HG03378 (cell line): ENCODE data around the gene SHROOM3.

Source experiments
- ATAC-seq: cut with Tn5 transposase; IDR thresholded peaks from one replicate; pipeline ENCODE4 v1.9.1; 2021; ENCODE audit warnings: mild to moderate bottlenecking, moderate library complexity; ENCODE audit not compliant: unreplicated experiment

The SHROOM3 gene

DNA sequence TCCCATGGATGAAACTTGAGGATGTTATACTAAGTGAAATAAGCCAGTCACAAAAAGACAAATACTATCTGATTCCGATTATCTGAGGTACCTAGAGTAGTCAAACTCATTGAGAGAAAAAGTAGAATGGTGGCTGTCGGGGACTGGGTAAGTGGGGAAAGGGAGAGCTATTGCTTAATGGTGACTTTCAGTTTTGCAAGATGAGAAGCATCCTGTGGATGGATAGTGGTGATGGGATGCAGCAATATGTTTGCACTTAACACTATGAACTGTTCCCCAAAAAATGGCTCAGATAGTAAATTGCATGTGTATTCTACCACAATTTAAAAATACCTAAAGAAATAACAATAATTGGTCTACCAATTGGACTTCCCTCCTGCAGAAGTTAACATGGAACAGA is 181.5 kb downstream of the SHROOM3 start:
- no peak for ATAC-seq

DNA sequence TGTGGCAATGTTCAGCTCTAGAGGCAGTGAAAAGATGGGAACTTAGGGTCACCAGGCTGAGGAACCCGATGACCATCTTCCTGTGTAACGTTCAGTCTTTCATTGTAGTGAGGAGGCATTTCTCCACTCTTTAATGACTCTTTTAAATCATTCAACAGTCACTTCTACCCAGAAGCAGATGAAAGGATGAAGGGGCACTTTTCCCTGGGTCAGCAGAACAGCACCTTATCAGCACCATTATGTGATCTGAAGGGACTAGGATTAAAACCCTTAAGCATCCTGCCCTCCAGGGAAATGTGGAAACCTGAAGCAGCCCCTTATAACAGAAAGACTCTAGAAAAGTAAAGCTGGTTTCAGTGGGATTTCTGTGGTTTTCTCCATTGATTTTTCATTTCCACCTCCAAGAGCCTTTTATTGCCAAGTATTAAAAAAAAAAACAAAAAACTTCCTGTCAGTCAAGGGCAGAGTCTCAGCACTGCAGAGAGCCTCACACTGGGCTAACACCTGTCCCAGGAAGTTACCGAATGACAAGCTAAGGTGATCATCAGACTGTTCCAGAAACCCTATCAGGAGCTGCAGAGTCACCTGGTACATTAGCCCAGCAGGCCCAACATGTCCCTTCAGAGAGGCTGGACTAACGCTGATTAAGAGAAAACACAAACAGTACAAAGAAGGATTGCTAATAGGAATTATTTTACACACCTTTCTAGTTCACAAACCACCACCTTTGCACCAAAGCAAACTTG is 185.9 kb downstream of the SHROOM3 start:
- ATAC-seq: no peak

- no peak for ATAC-seq
Measured at GRCh38 chr4:76622126-76622525, 187.1 kb downstream of the SHROOM3 start.

GRCh38 chr4:76622717-76623116 is 187.7 kb downstream of the SHROOM3 start:
- no peak for ATAC-seq

DNA sequence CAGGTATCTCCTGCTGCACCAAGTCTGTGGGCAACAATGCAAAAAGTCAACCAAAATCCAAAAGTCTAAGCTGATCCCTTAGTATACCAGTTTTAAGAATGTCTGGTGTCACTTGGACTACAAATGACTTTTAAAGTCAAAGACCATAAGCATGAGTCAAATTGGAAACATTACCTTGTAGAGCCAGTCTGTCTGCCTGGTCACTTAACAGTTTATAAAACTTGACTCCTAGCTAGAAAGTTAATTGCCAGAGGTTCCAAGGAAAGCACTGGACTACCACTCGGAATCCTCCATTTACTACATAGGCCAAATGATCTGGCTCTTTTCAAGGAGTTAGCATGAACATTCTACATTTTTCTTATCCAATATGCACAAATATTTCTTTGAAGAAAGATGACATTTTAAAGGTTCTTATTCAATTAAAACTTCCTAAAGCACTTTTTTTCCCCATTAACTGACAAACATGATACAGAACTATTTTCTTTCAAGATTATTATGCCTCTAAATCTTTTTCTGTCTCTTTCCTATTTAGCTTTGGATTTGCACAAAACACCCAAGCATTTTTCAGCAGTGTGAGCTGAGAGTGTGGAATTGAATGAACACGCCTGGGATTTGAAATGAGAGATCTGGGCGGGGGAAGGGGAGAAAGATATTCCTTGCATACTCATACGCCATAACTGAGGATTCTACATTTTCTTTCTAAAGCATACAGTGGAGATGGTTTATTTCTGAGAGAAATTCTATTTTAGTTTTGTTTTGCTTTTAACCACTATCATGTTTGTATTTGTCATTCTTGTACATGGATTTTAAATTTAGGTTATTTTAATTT is 188.4 kb downstream of the SHROOM3 start:
- no peak for ATAC-seq

DNA sequence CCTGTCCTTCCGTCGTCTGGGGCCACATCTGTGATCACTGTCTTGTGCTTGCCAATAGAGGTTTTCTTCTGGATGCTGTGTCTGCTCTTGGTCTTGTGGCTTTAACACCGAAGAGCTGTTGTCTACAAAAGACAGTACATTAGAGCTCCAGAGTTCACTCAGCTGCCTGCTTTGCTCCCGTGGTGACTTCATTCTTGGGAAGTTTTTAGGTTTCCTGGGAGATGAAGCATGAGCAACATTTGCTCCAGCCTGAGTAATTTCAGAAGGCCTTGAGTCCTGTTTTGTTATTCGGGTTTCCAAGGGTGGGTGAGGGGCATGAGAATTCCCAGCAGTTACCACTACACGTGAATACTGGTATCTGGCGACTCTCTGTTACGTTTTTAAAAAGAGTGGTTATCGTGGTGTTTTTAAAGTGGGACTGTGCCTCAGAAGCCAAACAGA is 189.2 kb downstream of the SHROOM3 start:
- no peak for ATAC-seq

- no peak for ATAC-seq
Measured at GRCh38 chr4:76624931-76625715, 190.1 kb downstream of the SHROOM3 start.

- ATAC-seq: no peak
Measured at GRCh38 chr4:76626686-76627465, 191.8 kb downstream of the SHROOM3 start.

GRCh38 chr4:76628251-76628650 is 193.2 kb downstream of the SHROOM3 start:
- no peak for ATAC-seq

- no peak for ATAC-seq
Measured at GRCh38 chr4:76630741-76631140, 195.7 kb downstream of the SHROOM3 start.

DNA sequence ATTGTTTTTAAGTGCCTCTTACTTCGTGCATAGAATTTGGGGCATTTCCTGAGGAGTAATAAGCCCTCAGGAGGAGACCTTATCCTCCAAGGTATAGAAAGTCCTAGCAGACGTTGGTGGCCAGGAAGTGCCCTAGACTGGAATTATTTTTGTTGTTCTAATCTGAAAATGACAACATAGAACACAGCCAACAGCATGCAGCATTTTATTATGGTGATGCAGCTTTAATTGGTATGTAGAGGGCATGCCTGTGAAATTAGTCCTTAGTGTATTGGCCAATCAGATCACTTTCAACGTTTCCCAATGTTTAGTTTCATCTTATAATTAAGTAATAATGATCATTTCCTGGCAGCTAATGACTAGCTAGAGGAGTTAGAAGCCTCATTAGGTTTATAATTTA is 199.2 kb downstream of the SHROOM3 start:
- no peak for ATAC-seq

DNA sequence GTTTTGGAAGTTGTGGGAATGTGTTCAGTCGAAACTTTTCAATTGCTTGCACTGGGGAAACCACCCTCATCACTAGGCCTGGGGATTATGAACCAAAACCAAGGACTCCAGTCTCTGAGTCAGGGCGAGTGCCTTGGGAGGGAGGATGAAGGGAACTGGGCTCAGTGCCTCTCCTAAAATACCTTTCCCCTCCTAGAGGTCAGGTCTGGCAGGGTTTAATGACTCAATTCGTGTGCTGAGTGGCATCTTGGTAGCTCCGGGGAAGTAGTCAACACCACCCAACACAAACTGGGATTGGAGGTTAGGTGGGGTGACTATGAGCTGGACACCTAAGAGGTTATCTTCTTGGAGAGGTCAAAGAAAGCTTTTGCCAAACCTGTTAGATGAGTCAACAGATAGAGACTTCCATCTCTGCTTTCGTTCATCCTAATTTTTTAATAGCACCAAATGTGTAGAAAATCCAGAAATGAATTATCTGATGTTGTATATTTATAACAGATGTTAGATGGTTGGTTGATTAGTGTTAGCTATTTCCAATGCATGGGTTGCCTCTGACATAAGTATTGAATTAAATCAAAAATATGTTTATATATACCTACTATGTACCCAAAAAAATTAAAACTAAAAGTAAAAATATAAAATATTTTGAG is 202.8 kb downstream of the SHROOM3 start:
- ATAC-seq: no peak

GRCh38 chr4:76639288-76639687 is 204.3 kb downstream of the SHROOM3 start:
- no peak for ATAC-seq

DNA sequence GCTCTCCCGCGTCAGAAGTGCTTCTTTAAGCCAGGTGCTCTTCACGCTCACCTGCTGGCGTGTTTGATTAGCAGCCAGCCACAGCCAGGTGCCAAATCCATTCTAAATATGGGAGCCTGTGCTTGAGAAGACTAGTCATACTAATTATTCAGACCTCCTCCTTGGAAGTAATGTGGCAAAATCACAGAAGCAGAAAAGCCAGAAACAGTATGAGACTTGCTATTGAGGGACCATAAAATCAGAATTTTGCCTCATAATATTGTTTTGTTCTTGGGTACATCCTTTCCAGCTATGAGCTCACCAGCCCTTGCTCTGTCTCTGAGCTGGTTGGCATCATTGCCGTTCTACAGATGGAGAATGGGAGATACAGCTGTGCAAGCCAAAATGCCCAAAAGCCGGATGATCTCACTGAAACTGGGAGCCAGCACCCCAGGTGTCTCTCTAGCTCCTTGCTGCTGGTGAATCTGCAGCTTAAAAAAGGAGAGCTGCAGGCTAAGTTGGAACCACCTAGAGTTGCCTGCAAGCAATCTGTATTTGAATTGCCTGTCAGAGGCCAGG is 205.4 kb downstream of the SHROOM3 start:
- ATAC-seq: no peak

- ATAC-seq: no peak
Measured at GRCh38 chr4:76641351-76641750, 206.3 kb downstream of the SHROOM3 start.

DNA sequence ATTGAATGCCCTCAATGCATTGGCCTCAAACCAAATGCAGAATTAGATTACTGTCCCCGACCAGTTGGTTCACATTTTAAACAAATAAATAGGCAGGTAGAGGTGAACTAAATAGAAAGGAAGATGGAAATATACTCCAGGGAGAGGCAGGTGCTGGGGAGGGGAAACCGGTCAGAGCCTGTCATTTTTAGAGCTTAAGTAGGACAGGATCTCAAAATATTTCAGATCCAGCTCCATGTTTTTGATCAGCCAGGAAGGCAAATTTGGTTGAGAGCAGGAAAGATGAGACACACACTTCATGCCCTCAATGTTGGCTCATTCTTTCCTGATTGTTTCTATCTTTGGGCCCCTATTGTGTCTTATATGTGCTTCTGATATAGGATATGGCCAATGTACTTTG is 206.7 kb downstream of the SHROOM3 start:
- no peak for ATAC-seq

DNA sequence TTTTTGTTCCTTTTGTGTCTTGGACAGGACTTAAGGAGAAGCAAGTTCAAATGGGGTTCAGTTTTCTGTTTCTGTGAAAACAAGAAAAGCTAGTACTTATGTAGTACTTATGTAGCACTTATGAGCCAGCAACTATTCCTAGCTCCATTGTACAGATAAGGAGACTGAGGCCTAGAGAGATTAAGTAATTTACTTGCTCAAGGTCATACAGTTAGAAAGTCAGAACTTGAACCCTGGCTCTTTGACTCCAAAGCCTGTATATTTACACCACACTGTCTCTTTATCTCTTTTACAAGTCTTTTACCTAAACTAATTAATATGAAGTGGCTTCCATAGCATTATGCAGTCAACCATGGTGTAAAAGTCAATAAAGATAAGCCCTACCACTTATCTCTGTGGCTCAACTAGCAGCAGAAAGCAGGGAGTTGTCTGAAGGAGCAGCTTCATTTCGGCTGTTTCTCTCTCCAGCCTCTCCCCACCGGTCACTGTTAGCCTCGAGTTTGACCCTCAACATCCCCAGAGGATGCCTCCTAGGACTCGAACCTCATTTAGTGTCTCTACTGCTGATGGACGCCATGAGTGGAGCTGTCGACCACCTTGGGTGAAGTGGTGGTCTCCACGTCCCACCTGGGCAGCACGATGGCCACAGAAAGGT is 209.9 kb downstream of the SHROOM3 start:
- no peak for ATAC-seq

GRCh38 chr4:76649086-76649485 is 214.1 kb downstream of the SHROOM3 start:
- ATAC-seq: no peak

- no peak for ATAC-seq
Measured at GRCh38 chr4:76651616-76652015, 216.6 kb downstream of the SHROOM3 start.
